CD4-positive, alpha-beta memory T cell (primary cell): Measurements from ENCODE around the gene PRKG1. TPM values are rescaled to one million over a fixed set of nuclear protein-coding genes. Genes with fewer than 3 reads are reported as not detected.

Experiments
- CTCF ChIA-PET: fragments of 350-600 bp; sonication (Branson Sonifier 250); formaldehyde crosslinking; loops from one replicate; lab custom pipeline; 2021; ENCODE audit warnings: inconsistent platforms; ENCODE audit not compliant: partially characterized antibody; lab: Charles Lee
- POLR2A ChIA-PET: fragments of 350-600 bp; sonication (Branson Sonifier 250); formaldehyde crosslinking; loops from one replicate; lab custom pipeline; 2021; ENCODE audit not compliant: partially characterized antibody; lab: Charles Lee
- DNase-seq, 5 donors: peaks; one replicate each; pipeline versions ENCODE4 v3.0.0 to v3.0.0-alpha.2; 2020 to 2022; ENCODE audit warnings: mixed read lengths in 1 of 5
- H3K27ac ChIP-seq: one replicate; pipeline ENCODE4 v1.7.0; 2013; ENCODE audit warnings: low read depth, low read length
- H3K27me3 ChIP-seq: 2 replicates; pipeline ENCODE4 v1.7.0; 2013; ENCODE audit warnings: mild to moderate bottlenecking, low read length, moderate library complexity; ENCODE audit not compliant: insufficient read depth
- H3K36me3 ChIP-seq: 2 replicates; pipeline ENCODE4 v1.7.0; 2013; ENCODE audit warnings: mild to moderate bottlenecking, low read length, moderate library complexity; ENCODE audit not compliant: insufficient read depth
- H3K4me1 ChIP-seq: 2 replicates; pipeline ENCODE4 v1.7.0; 2013; ENCODE audit warnings: mild to moderate bottlenecking, low read length, moderate library complexity; ENCODE audit not compliant: insufficient read depth
- H3K4me3 ChIP-seq, 2 donors: one replicate each; pipeline ENCODE4 v1.7.0; 2013; ENCODE audit warnings: low read length in 2 of 2, mild to moderate bottlenecking in 1 of 2
- H3K9me3 ChIP-seq, 2 donors: one replicate each; pipeline ENCODE4 v1.7.0; 2013; ENCODE audit warnings: low read length in 2 of 2, control low read depth in 1 of 2; ENCODE audit not compliant: control insufficient read depth in 1 of 2
- H3K27ac Mint-ChIP-seq, 7 donors: one replicate each; pipeline ENCODE4 v1.8.0; 2020 to 2021; ENCODE audit warnings: mixed read lengths in 7 of 7, mild to moderate bottlenecking in 6 of 7, inconsistent platforms in 3 of 7, moderate library complexity in 3 of 7
- H3K27me3 Mint-ChIP-seq, 2 donors: one replicate each; pipeline ENCODE4 v1.8.0; 2020 to 2021; ENCODE audit warnings: mixed read lengths in 2 of 2
- H3K36me3 Mint-ChIP-seq, 2 donors: one replicate each; pipeline ENCODE4 v1.8.0; 2020 to 2021; ENCODE audit warnings: mixed read lengths in 2 of 2, inconsistent platforms in 1 of 2, mild to moderate bottlenecking in 1 of 2
- H3K4me1 Mint-ChIP-seq, 4 donors: one replicate each; pipeline ENCODE4 v1.8.0; 2020 to 2021; ENCODE audit warnings: mixed read lengths in 4 of 4, mild to moderate bottlenecking in 1 of 4
- H3K4me3 Mint-ChIP-seq, 8 donors: one replicate each; pipeline ENCODE4 v1.8.0; 2020 to 2021; ENCODE audit warnings: mixed read lengths in 8 of 8, mild to moderate bottlenecking in 7 of 8, moderate library complexity in 6 of 8, inconsistent platforms in 3 of 8
- H3K9me3 Mint-ChIP-seq, 8 donors: one replicate each; pipeline ENCODE4 v1.8.0; 2020 to 2021; ENCODE audit warnings: mixed read lengths in 8 of 8, mild to moderate bottlenecking in 5 of 8, inconsistent platforms in 3 of 8, moderate library complexity in 1 of 8
- intact Hi-C: fragments of 100-400 bp; cut with micrococcal nuclease; formaldehyde crosslinking; loops from one replicate; pipeline ENCODE4 v1.15.1; 2023
- polyA plus RNA-seq, 2 donors: library from polyadenylated mRNA; unstranded; fragments of 300-500 nt; fragmentation: Illumina TruSeq; gene quantifications; one replicate each; pipeline ENCODE4 v1.2.3, GENCODE V29; 2021
- total RNA-seq, 2 experiments: library from RNA; stranded (reverse); gene quantifications; one replicate each; pipeline ENCODE4 v1.2.3, GENCODE V29; 2021

PRKG1 gene
- total and polyA plus RNA-seq, 4 experiments from 2014 or later, result 0.06 to 0.20 TPM; not detected in 2

DNA sequence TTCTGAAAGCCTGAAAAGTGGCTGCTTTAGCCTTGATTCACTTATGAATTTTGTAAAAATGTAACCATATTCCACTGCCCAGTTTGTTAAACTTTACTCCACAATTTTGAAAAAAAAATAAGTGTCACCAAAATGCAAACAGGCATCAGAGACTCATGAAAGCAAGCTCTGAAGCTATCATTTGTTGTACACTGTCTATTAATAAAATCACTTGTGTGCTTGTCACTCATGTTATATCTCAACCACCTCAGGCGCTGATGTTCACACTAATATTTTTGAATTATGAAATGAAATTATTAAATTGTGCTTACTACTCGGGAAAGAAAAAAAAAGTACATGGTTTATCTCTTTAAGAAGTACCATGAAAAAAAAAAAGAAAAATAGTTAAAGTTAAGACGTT, 1205.3 kb downstream of the PRKG1 start:
- CTCF ChIA-PET, result no interaction called here
- POLR2A ChIA-PET, result no interaction called here

DNA sequence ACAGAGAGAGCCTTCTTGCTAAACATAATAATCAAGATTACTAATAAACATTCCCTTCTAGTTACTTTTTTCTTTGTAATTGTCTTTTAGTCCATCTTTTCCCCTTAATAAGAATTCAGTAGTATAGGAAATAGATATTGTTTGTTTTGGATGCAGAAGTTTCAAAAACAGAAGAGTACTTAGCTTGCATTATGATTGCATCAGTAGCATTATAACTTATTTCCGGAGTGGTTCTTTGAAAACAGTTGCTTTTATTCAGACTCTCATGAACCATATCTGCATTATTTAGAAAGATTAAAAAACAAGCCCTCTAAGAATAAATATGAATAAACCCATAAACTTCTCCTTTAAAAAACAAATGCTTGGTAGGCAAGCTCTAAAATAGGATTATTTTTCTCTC, 1205.8 kb downstream of the PRKG1 start:
- Mint-ChIP-seq H3K4me1 (no peaks in the 10 kb centered on the region), H3K4me3 (no peak overlapping the region), H3K36me3 (no peaks in the 10 kb centered on the region), H3K9me3 (peaks cover 0 to 10% (median 5%) of the 10 kb centered on the region in 8 donors), H3K27me3 (no peaks in the 10 kb centered on the region), H3K27ac (no peak overlapping the region)
- CTCF ChIA-PET, result no interaction called here
- H3K4me1 ChIP-seq, result no peaks in the 10 kb centered on the region
- H3K4me3 ChIP-seq, result no peak overlapping the region
- no peaks in the 10 kb centered on the region for H3K36me3 ChIP-seq
- H3K27ac ChIP-seq, result no peak overlapping the region
- POLR2A ChIA-PET, result no interaction called here
- no peaks in the 10 kb centered on the region for H3K9me3 ChIP-seq
- no peaks in the 10 kb centered on the region for H3K27me3 ChIP-seq
- intact Hi-C loops, result no loop called here
- DNase-seq, result no peak

More for the DNA sequence above, 1205.3 kb downstream of the PRKG1 start:
- DNase-seq, result no peak
- no peaks in the 10 kb centered on the region for H3K27me3 ChIP-seq
- H3K27ac ChIP-seq, result no peak overlapping the region
- Mint-ChIP-seq H3K36me3 (no peaks in the 10 kb centered on the region), H3K4me1 (no peaks in the 10 kb centered on the region), H3K4me3 (no peak overlapping the region), H3K27ac (no peak overlapping the region), H3K27me3 (no peaks in the 10 kb centered on the region), H3K9me3 (peaks cover 0 to 10% (median 7%) of the 10 kb centered on the region in 8 donors)
- no peaks in the 10 kb centered on the region for H3K9me3 ChIP-seq
- no peaks in the 10 kb centered on the region for H3K4me1 ChIP-seq
- no peaks in the 10 kb centered on the region for H3K36me3 ChIP-seq
- intact Hi-C loops, result no loop called here
- H3K4me3 ChIP-seq, result no peak overlapping the region

DNA sequence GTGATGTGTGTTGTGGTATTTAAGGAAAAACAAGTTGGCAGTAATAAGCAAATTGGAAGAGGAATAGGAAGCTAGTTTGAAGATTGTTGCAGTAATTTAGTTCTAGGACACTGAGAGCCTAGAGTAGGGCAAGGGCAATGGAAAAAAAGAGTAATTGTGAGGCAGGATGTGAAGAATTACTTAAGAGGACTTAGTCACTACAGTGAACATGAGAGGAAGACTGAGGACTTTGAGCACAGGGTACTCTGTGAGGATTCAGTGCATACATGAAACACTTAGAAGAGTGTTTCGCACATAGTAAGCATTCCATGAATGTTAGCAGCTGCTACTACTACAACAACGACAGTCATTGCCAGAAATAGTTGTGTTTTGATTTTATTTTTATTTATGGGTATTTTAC, 1208.9 kb downstream of the PRKG1 start:
- ChIA-PET CTCF (no interaction called here), POLR2A (no interaction called here)

DNA sequence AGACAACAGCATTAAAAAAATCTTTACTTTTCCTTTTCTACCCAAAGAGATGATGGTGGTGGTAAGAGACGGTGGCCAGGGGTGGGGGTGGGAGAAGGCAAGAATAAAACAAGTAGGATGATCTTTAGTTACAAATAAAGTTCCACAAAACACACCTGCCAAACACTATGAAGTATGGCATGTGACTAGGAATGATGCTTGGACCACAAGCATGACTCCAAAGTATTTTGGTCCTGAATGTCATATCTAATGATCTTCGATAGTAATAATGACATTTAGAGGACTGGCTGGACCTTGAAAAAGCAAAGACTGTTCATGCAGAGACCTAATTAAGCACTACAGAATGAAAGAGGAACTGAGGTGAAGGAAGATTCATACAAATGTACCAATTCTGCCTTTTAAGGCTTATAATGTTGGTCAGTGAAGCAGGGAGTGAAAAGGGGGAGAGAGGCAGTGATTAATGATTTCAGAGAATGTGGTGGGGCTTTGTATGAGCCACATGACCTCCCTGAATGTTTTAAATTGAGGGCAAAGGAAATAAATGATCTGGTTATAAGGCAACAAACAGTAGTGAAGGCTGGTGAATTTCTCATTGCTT, 1210.2 kb downstream of the PRKG1 start:
- Mint-ChIP-seq H3K4me1 (no peaks in the 10 kb centered on the region), H3K27me3 (no peaks in the 10 kb centered on the region), H3K4me3 (no peak overlapping the region), H3K27ac (peak overlapping the region in 1 of 7 donors; percentile 32), H3K9me3 (peaks cover 0 to 1% (median 0%) of the 10 kb centered on the region in 8 donors), H3K36me3 (no peaks in the 10 kb centered on the region)
- H3K27me3 ChIP-seq, result no peaks in the 10 kb centered on the region
- intact Hi-C loops, result no loop called here
- H3K9me3 ChIP-seq, result no peaks in the 10 kb centered on the region
- no peak for DNase-seq
- no peaks in the 10 kb centered on the region for H3K36me3 ChIP-seq
- POLR2A ChIA-PET, result no interaction called here
- CTCF ChIA-PET, result no interaction called here
- H3K4me1 ChIP-seq, result no peaks in the 10 kb centered on the region
- H3K27ac ChIP-seq, result no peak overlapping the region
- no peak overlapping the region for H3K4me3 ChIP-seq

More for the DNA sequence above, 1208.9 kb downstream of the PRKG1 start:
- no peak overlapping the region for H3K4me3 ChIP-seq
- Mint-ChIP-seq H3K27me3 (no peaks in the 10 kb centered on the region), H3K4me3 (no peak overlapping the region), H3K27ac (no peak overlapping the region), H3K4me1 (no peaks in the 10 kb centered on the region), H3K9me3 (peaks cover 0 to 1% (median 0%) of the 10 kb centered on the region in 8 donors), H3K36me3 (no peaks in the 10 kb centered on the region)
- intact Hi-C loops, result no loop called here
- no peaks in the 10 kb centered on the region for H3K9me3 ChIP-seq
- no peak for DNase-seq
- H3K36me3 ChIP-seq, result no peaks in the 10 kb centered on the region
- no peak overlapping the region for H3K27ac ChIP-seq
- H3K27me3 ChIP-seq, result no peaks in the 10 kb centered on the region
- no peaks in the 10 kb centered on the region for H3K4me1 ChIP-seq

DNA sequence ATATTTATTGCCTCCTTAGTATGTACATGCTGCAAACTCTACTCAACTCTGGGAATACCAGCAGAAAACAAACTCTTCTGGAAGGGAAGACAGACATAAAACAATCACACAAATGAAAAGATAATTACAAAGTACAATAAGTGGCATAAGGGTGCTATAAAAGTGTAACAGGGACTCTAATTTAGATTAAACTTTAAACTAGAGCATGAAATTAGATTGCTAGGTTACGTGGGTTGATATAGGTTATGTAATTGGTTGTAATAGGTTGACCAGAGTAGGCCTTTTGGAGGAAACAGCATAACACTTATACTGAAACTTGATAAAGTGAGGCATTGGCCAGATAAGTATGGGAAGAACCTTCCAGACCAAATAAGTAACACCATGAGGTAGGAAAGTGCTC, 1213.6 kb downstream of the PRKG1 start:
- no peaks in the 10 kb centered on the region for H3K36me3 ChIP-seq
- H3K9me3 ChIP-seq, result no peaks in the 10 kb centered on the region
- H3K4me1 ChIP-seq, result no peaks in the 10 kb centered on the region
- no peak overlapping the region for H3K27ac ChIP-seq
- Mint-ChIP-seq H3K27me3 (no peaks in the 10 kb centered on the region), H3K36me3 (no peaks in the 10 kb centered on the region), H3K27ac (no peak overlapping the region), H3K4me1 (no peaks in the 10 kb centered on the region), H3K9me3 (no peaks in the 10 kb centered on the region), H3K4me3 (no peak overlapping the region)
- no peak for DNase-seq
- H3K4me3 ChIP-seq, result no peak overlapping the region
- no peaks in the 10 kb centered on the region for H3K27me3 ChIP-seq
- POLR2A ChIA-PET, result no interaction called here
- CTCF ChIA-PET, result no interaction called here
- intact Hi-C loops, result no loop called here

DNA sequence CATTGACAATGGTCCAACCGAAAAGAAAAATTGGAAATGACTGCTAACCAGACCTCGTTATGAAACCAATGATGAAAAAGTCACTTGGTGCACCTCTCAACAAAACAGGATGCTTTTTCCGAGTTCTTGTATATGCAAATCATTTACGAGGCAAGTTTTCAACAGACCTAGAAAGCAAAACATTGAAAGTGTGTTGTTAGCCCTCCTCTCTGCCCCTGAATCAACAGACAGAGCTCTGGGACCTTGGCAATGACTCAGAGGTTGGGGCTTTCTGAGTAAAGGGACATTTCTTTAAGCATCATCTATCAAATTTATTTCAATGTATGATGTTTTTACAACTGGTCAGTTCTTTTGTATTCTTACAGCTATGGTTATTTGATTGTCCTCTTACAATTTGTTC, 1223.5 kb downstream of the PRKG1 start:
- ChIA-PET POLR2A (no interaction called here), CTCF (no interaction called here)
- Histone ChIP-seq H3K9me3 (no peaks in the 10 kb centered on the region), H3K4me3 (no peak overlapping the region), H3K27me3 (no peaks in the 10 kb centered on the region), H3K27ac (no peak overlapping the region), H3K36me3 (no peaks in the 10 kb centered on the region), H3K4me1 (no peaks in the 10 kb centered on the region)
- H3K27ac Mint-ChIP-seq, result no peak overlapping the region
- H3K27me3 Mint-ChIP-seq, result no peaks in the 10 kb centered on the region
- peaks cover 0 to 4% (median 3%) of the 10 kb centered on the region in 8 donors for H3K9me3 Mint-ChIP-seq
- no peak for DNase-seq
- H3K36me3 Mint-ChIP-seq, result no peaks in the 10 kb centered on the region
- intact Hi-C loops, result no loop called here
- no peaks in the 10 kb centered on the region for H3K4me1 Mint-ChIP-seq
- H3K4me3 Mint-ChIP-seq, result no peak overlapping the region

DNA sequence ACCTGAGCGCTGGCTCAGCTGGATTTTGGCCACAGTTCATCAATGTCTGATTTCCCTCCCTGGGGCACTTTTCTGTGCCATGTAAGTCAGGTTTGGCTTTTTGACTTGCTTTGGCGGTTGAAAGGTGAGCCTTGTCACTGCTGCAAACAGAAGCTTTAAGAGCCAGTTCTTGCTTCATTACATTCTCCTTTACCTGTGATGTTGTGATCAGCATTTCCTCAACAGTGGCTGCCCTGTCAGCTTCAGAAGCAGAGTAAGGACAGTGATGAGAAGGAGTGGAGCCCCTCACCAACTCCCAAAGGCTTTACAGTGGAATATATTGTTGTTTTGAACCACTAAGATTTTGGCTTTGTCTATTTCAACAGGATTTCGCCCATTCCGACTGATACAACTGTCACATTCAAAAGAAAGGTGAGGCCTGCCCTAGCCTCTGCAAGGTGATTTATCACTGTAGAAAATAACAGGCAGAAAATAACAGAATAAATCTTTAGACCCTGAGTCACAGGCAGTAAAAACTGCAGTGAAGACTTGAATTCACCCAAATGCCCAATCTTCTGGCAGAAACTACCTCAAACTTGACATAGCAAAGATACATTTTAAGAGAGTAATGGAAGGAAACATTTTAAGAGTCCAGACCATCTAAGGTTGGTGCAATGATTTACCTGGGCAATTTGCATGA, 1226.5 kb downstream of the PRKG1 start:
- H3K36me3 Mint-ChIP-seq, result no peaks in the 10 kb centered on the region
- H3K27me3 Mint-ChIP-seq, result no peaks in the 10 kb centered on the region
- H3K4me1 Mint-ChIP-seq, result no peaks in the 10 kb centered on the region
- ChIA-PET CTCF (no interaction called here), POLR2A (no interaction called here)
- no peak for DNase-seq
- peaks cover 0 to 4% (median 2%) of the 10 kb centered on the region in 8 donors for H3K9me3 Mint-ChIP-seq
- no peaks in the 10 kb centered on the region for H3K4me1 ChIP-seq
- H3K9me3 ChIP-seq, result no peaks in the 10 kb centered on the region
- H3K4me3 Mint-ChIP-seq, result no peak overlapping the region
- intact Hi-C loops, result no loop called here
- no peaks in the 10 kb centered on the region for H3K27me3 ChIP-seq
- H3K27ac ChIP-seq, result no peak overlapping the region
- H3K27ac Mint-ChIP-seq, result no peak overlapping the region
- H3K36me3 ChIP-seq, result no peaks in the 10 kb centered on the region
- no peak overlapping the region for H3K4me3 ChIP-seq
